ENCODE data around the gene NANOS3. TPM values are rescaled to one million over a fixed set of nuclear protein-coding genes. Genes with fewer than 3 reads are reported as not detected.

Gene NANOS3
- total RNA-seq, 1 donor from 2014 or later = not detected

GRCh38 chr19:13880059-13881043, 3.4 kb downstream of the NANOS3 start:
- H3K36me3 Mint-ChIP-seq (ENCODE audit: unreplicated experiment) = no peaks in the 10 kb centered on the region
- peaks cover 7% of the 10 kb centered on the region for H3K27me3 Mint-ChIP-seq (ENCODE audit: unreplicated experiment)
- H3K27ac Mint-ChIP-seq (ENCODE audit: unreplicated experiment) = no peak overlapping the region
- peak; percentile 99 for DNase-seq
- peaks cover 2% of the 10 kb centered on the region for H3K9me3 Mint-ChIP-seq (ENCODE audit: unreplicated experiment)
- H3K4me3 Mint-ChIP-seq (ENCODE audit: unreplicated experiment) = no peak overlapping the region
- peaks cover 6% of the 10 kb centered on the region for H3K4me1 Mint-ChIP-seq (ENCODE audit: low read depth, unreplicated experiment)
- peak; percentile 91 for TF ChIP-seq CTCF (IDR thresholded peaks at IDR 0.05; ENCODE audit: partially characterized antibody, unreplicated experiment)

- Mint-ChIP-seq H3K4me1 (ENCODE audit: low read depth, unreplicated experiment) (peaks cover 6% of the 10 kb centered on the region), H3K4me3 (ENCODE audit: unreplicated experiment) (no peak overlapping the region), H3K36me3 (ENCODE audit: unreplicated experiment) (no peaks in the 10 kb centered on the region), H3K9me3 (ENCODE audit: unreplicated experiment) (peaks cover 2% of the 10 kb centered on the region), H3K27me3 (ENCODE audit: unreplicated experiment) (peaks cover 4% of the 10 kb centered on the region), H3K27ac (ENCODE audit: unreplicated experiment) (peak overlapping the region; percentile 12)
- no peak for TF ChIP-seq CTCF (IDR thresholded peaks at IDR 0.05; ENCODE audit: partially characterized antibody, unreplicated experiment)
- no peak for DNase-seq
Measured at GRCh38 chr19:13881251-13881691, 4.3 kb downstream of the NANOS3 start.

- Mint-ChIP-seq H3K27me3 (ENCODE audit: unreplicated experiment) (peaks cover 2% of the 10 kb centered on the region), H3K27ac (ENCODE audit: unreplicated experiment) (peak overlapping the region; percentile 12), H3K4me3 (ENCODE audit: unreplicated experiment) (no peak overlapping the region), H3K9me3 (ENCODE audit: unreplicated experiment) (peaks cover 2% of the 10 kb centered on the region), H3K36me3 (ENCODE audit: unreplicated experiment) (no peaks in the 10 kb centered on the region), H3K4me1 (ENCODE audit: low read depth, unreplicated experiment) (peaks cover 6% of the 10 kb centered on the region)
- TF ChIP-seq CTCF (IDR thresholded peaks at IDR 0.05; ENCODE audit: partially characterized antibody, unreplicated experiment) = no peak
- no peak for DNase-seq
Measured at GRCh38 chr19:13881692-13882418, 4.9 kb downstream of the NANOS3 start.

- Mint-ChIP-seq H3K36me3 (ENCODE audit: unreplicated experiment) (no peaks in the 10 kb centered on the region), H3K27me3 (ENCODE audit: unreplicated experiment) (peaks cover 2% of the 10 kb centered on the region), H3K9me3 (ENCODE audit: unreplicated experiment) (peaks cover 2% of the 10 kb centered on the region), H3K4me1 (ENCODE audit: low read depth, unreplicated experiment) (peaks cover 6% of the 10 kb centered on the region), H3K4me3 (ENCODE audit: unreplicated experiment) (no peak overlapping the region), H3K27ac (ENCODE audit: unreplicated experiment) (no peak overlapping the region)
- no peak for DNase-seq
- no peak for TF ChIP-seq CTCF (IDR thresholded peaks at IDR 0.05; ENCODE audit: partially characterized antibody, unreplicated experiment)
Measured at GRCh38 chr19:13882419-13882795, 5.5 kb downstream of the NANOS3 start.

All from glutamatergic neuron (in vitro differentiated cells).